ENCODE measurements around the gene NPAS2. TPM values are rescaled to one million over a fixed set of nuclear protein-coding genes. Genes with fewer than 3 reads are reported as not detected.

The NPAS2 gene
- total and polyA plus RNA-seq, 2 donors (not counting 3 experiments of a cell fraction or from before 2014, with no cell fraction given), result 29.0 to 53.9 TPM

GRCh38 chr2:100834221-100834620, 14.3 kb downstream of the NPAS2 start:
- Histone ChIP-seq H3K27me3 (ENCODE audit: control insufficient read depth in 2 of 2, insufficient read depth in 2 of 2, low read length in 2 of 2) (no peaks in the 10 kb centered on the region), H3K4me2 (ENCODE audit: insufficient read depth, low read length) (no peak overlapping the region), H3K9me3 (replicated peaks; ENCODE audit: control insufficient read depth, insufficient read depth, low read length) (no peaks in the 10 kb centered on the region), H3K36me3 (ENCODE audit: control insufficient read depth in 2 of 2, extremely low read depth in 1 of 2, insufficient read depth in 2 of 2, low read length in 2 of 2) (peaks cover 2 to 6% of the 10 kb centered on the region in 2 experiments), H3K4me1 (ENCODE audit: control insufficient read depth, extremely low read depth, insufficient read depth, low read length) (no peaks in the 10 kb centered on the region), H3K79me2 (ENCODE audit: control insufficient read depth, insufficient read depth, low read length) (peaks cover 53% of the 10 kb centered on the region), H3K4me3 (replicated peaks in 1 of 3; ENCODE audit: insufficient read depth in 1 of 3, low read depth in 1 of 3, low read length in 3 of 3) (no peak overlapping the region), H3K27ac (ENCODE audit: insufficient read depth, low read depth, low read length) (no peak overlapping the region), H3K9ac (replicated peaks; ENCODE audit: extremely low read depth, insufficient read depth, low read length) (no peak overlapping the region), H4K20me1 (replicated peaks; ENCODE audit: control insufficient read depth, extremely low read depth, insufficient read depth, low read length) (no peaks in the 10 kb centered on the region), H3K9me1 (replicated peaks; ENCODE audit: control insufficient read depth, extremely low read depth, insufficient read depth, low read length) (no peaks in the 10 kb centered on the region), H2AFZ (ENCODE audit: low read depth, low read length) (no peak overlapping the region)
- ChIA-PET POLR2A (no interaction called here), CTCF (interaction anchor here (0.6 kb wide), 1 partner anchor 104 kb away, joined by 3 read pairs; no protein-coding TSS in a partner anchor)
- intact Hi-C loops (cut with micrococcal nuclease) (no loop called here), dilution Hi-C loops (cut with MboI; ENCODE audit: extremely low pct_ligation_motif_present, low sequenced_read_pairs) (no loop called here)
- no TSS peak for BruUV-seq (replicated peaks)
- TF ChIP-seq MYC (IDR thresholded peaks at IDR 0.05; ENCODE audit: low read depth, low read length) (no peak), POLR2AphosphoS5 (IDR thresholded peaks at IDR 0.05; ENCODE audit: insufficient read depth, low read depth, low read length) (no peak), POLR2A (IDR thresholded peaks at IDR 0.05; ENCODE audit: low read depth, low read length) (no peak), FOS (IDR thresholded peaks at IDR 0.05; ENCODE audit: borderline replicate concordance, insufficient read depth, low read length) (no peak), CTCF (IDR thresholded peaks at IDR 0.05; ENCODE audit: extremely low read depth in 1 of 2, insufficient read depth in 1 of 2, low read depth in 1 of 2, low read length in 2 of 2) (no peak), GATA2 (IDR thresholded peaks at IDR 0.05; ENCODE audit: insufficient read depth, insufficient read length, low read depth, low read length) (no peak), JUN (IDR thresholded peaks at IDR 0.05; ENCODE audit: borderline replicate concordance, insufficient read depth, insufficient read length, low read depth) (no peak), EZH2 (IDR thresholded peaks at IDR 0.05; ENCODE audit: borderline replicate concordance, low read depth, low read length, severe bottlenecking) (no peak), MAX (IDR thresholded peaks at IDR 0.05; ENCODE audit: insufficient read depth, insufficient read length) (no peak)
- no peak for FAIRE-seq
- no peak for DNase-seq (ENCODE audit: low read depth, low spot score)
